ENCODE results near the gene DNAI1. TPM values are rescaled to one million over a fixed set of nuclear protein-coding genes. Genes with fewer than 3 reads are reported as not detected.

Gene DNAI1
- total RNA-seq, 1 experiment from 2014 or later: 0.52 TPM

- H3K27ac Mint-ChIP-seq (ENCODE audit: unreplicated experiment): no peak overlapping the region
- no TSS peak for BruUV-seq (replicated peaks)
These were observed 63.7 kb downstream of the DNAI1 start for GRCh38 chr9:34522091-34522887.

GRCh38 chr9:34522971-34523797 is 64.6 kb downstream of the DNAI1 start, which contains the start of gene ENHO:
Gene ENHO, minus strand, starts transcription at chr9:34522990. Its CDS starts 1,295 bp downstream, at chr9:34521695.
- Mint-ChIP-seq H3K27ac (ENCODE audit: unreplicated experiment) (no peak within 1 kb of the TSS), H3K27me3 (ENCODE audit: insufficient read depth, unreplicated experiment) (peaks cover 14% of the 10 kb centered on the region), H3K9me3 (ENCODE audit: unreplicated experiment) (no peaks in the 10 kb centered on the region), H3K4me3 (ENCODE audit: unreplicated experiment) (peak within 1 kb of the TSS; percentile 74), H3K36me3 (ENCODE audit: insufficient read depth, unreplicated experiment) (no peaks in the 10 kb centered on the region), H3K4me1 (ENCODE audit: low read depth, unreplicated experiment) (peaks cover 7% of the 10 kb centered on the region)
- TF ChIP-seq, protein P1, sequence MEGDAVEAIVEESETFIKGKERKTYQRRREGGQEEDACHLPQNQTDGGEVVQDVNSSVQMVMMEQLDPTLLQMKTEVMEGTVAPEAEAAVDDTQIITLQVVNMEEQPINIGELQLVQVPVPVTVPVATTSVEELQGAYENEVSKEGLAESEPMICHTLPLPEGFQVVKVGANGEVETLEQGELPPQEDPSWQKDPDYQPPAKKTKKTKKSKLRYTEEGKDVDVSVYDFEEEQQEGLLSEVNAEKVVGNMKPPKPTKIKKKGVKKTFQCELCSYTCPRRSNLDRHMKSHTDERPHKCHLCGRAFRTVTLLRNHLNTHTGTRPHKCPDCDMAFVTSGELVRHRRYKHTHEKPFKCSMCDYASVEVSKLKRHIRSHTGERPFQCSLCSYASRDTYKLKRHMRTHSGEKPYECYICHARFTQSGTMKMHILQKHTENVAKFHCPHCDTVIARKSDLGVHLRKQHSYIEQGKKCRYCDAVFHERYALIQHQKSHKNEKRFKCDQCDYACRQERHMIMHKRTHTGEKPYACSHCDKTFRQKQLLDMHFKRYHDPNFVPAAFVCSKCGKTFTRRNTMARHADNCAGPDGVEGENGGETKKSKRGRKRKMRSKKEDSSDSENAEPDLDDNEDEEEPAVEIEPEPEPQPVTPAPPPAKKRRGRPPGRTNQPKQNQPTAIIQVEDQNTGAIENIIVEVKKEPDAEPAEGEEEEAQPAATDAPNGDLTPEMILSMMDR (IDR thresholded peaks at IDR 0.05; ENCODE audit: insufficient read depth in 1 of 2, low read depth in 1 of 2, low read length in 1 of 2, severe bottlenecking in 1 of 2, unreplicated experiment in 1 of 2): no peak
- no TSS peak for BruUV-seq (replicated peaks)
- Histone ChIP-seq H3K4me3 (ENCODE audit: low read depth, low read length) (peak within 1 kb of the TSS; percentile 44), H3K36me3 (ENCODE audit: control insufficient read depth, insufficient read depth, low read length) (no peaks in the 10 kb centered on the region), H3K4me1 (peaks cover 3% of the 10 kb centered on the region; the same call in 1 of the 2 replicates), H3K9me3 (no peaks in the 10 kb centered on the region), H3K27me3 (replicated peaks; ENCODE audit: control insufficient read depth, insufficient read depth, low read length) (no peaks in the 10 kb centered on the region)
- intact Hi-C loops (cut with micrococcal nuclease; ENCODE audit: unreplicated experiment): loop anchor here (1.0 to 2.0 kb wide), 2 partner anchors 65 to 68 kb away; partner anchors contain the start of genes DNAI1 and FAM219A
- ChIA-PET CTCF (interaction anchor here (0.6 to 1.3 kb wide), 4 partner anchors 81 to 179 kb away, joined by 3 to 5 read pairs (median 3); no protein-coding TSS in a partner anchor), POLR2A (interaction anchor here (0.8 kb wide), 1 partner anchor 129 kb away, joined by 3 read pairs; the partner anchor contains the start of gene IL11RA)
- DNase-seq: peak; percentile 88 to 95

More at GRCh38 chr9:34522091-34522887, 63.7 kb downstream of the DNAI1 start:
- Mint-ChIP-seq H3K4me1 (ENCODE audit: low read depth, unreplicated experiment) (peaks cover 7% of the 10 kb centered on the region), H3K4me3 (ENCODE audit: unreplicated experiment) (peak overlapping the region; percentile 74), H3K27me3 (ENCODE audit: insufficient read depth, unreplicated experiment) (peaks cover 14% of the 10 kb centered on the region), H3K9me3 (ENCODE audit: unreplicated experiment) (no peaks in the 10 kb centered on the region), H3K36me3 (ENCODE audit: insufficient read depth, unreplicated experiment) (no peaks in the 10 kb centered on the region)
- TF ChIP-seq, protein P1 (IDR thresholded peaks at IDR 0.05; ENCODE audit: insufficient read depth in 1 of 2, low read depth in 1 of 2, low read length in 1 of 2, severe bottlenecking in 1 of 2, unreplicated experiment in 1 of 2): no peak
- H3K9me3 ChIP-seq: no peaks in the 10 kb centered on the region
- peaks cover 3% of the 10 kb centered on the region; the same call in 1 of the 2 replicates for H3K4me1 ChIP-seq
- peak overlapping the region; percentile 44 for H3K4me3 ChIP-seq (ENCODE audit: low read depth, low read length)
- no peaks in the 10 kb centered on the region for H3K27me3 ChIP-seq (replicated peaks; ENCODE audit: control insufficient read depth, insufficient read depth, low read length)
- no peaks in the 10 kb centered on the region for H3K36me3 ChIP-seq (ENCODE audit: control insufficient read depth, insufficient read depth, low read length)
- intact Hi-C loops (cut with micrococcal nuclease; ENCODE audit: unreplicated experiment): loop anchor here (2.0 kb wide), 1 partner anchor 69 kb away; no protein-coding TSS in a partner anchor
- POLR2A ChIA-PET: no interaction called here
- no peak for DNase-seq
- CTCF ChIA-PET: interaction anchor here (1.0 kb wide), 1 partner anchor 81 kb away, joined by 5 read pairs; no protein-coding TSS in a partner anchor

- no TSS peak for BruUV-seq (replicated peaks)
- no peaks in the 10 kb centered on the region for H3K9me3 ChIP-seq
- H3K9me3 Mint-ChIP-seq (ENCODE audit: unreplicated experiment): no peaks in the 10 kb centered on the region
- H3K27ac Mint-ChIP-seq (ENCODE audit: unreplicated experiment): no peak overlapping the region
- intact Hi-C loops (cut with micrococcal nuclease; ENCODE audit: unreplicated experiment): no loop called here
- no peak for DNase-seq
- CTCF ChIA-PET: no interaction called here
- H3K27me3 ChIP-seq (replicated peaks; ENCODE audit: control insufficient read depth, insufficient read depth, low read length): no peaks in the 10 kb centered on the region
- peaks cover 3% of the 10 kb centered on the region; the same call in 1 of the 2 replicates for H3K4me1 ChIP-seq
- peaks cover 17% of the 10 kb centered on the region for H3K27me3 Mint-ChIP-seq (ENCODE audit: insufficient read depth, unreplicated experiment)
- H3K4me3 ChIP-seq (ENCODE audit: low read depth, low read length): no peak overlapping the region
- H3K4me1 Mint-ChIP-seq (ENCODE audit: low read depth, unreplicated experiment): peaks cover 7% of the 10 kb centered on the region
- H3K36me3 Mint-ChIP-seq (ENCODE audit: insufficient read depth, unreplicated experiment): no peaks in the 10 kb centered on the region
- TF ChIP-seq, protein P1 (IDR thresholded peaks at IDR 0.05; ENCODE audit: insufficient read depth in 1 of 2, low read depth in 1 of 2, low read length in 1 of 2, severe bottlenecking in 1 of 2, unreplicated experiment in 1 of 2): no peak
- POLR2A ChIA-PET: no interaction called here
- no peak overlapping the region for H3K4me3 Mint-ChIP-seq (ENCODE audit: unreplicated experiment)
- H3K36me3 ChIP-seq (ENCODE audit: control insufficient read depth, insufficient read depth, low read length): no peaks in the 10 kb centered on the region
These were observed 65.7 kb downstream of the DNAI1 start for GRCh38 chr9:34524349-34524748.

All from Caco-2 (cell line).